ENCODE results near the gene C4BPB. TPM values are rescaled to one million over a fixed set of nuclear protein-coding genes. Genes with fewer than 3 reads are reported as not detected.
A peak's percentile ranks its signal among the peaks of the same experiment; 100 is the strongest.
"Not testable (repeated sequence)": the region's sequence is repeated elsewhere in the genome, so short reads cannot be mapped to it uniquely, and the experiment has no call there.

C4BPB gene, protein sequence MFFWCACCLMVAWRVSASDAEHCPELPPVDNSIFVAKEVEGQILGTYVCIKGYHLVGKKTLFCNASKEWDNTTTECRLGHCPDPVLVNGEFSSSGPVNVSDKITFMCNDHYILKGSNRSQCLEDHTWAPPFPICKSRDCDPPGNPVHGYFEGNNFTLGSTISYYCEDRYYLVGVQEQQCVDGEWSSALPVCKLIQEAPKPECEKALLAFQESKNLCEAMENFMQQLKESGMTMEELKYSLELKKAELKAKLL
- total RNA-seq (2014; rRNA removed; shearing (Covaris generic)): not detected in 2 replicates

DNA sequence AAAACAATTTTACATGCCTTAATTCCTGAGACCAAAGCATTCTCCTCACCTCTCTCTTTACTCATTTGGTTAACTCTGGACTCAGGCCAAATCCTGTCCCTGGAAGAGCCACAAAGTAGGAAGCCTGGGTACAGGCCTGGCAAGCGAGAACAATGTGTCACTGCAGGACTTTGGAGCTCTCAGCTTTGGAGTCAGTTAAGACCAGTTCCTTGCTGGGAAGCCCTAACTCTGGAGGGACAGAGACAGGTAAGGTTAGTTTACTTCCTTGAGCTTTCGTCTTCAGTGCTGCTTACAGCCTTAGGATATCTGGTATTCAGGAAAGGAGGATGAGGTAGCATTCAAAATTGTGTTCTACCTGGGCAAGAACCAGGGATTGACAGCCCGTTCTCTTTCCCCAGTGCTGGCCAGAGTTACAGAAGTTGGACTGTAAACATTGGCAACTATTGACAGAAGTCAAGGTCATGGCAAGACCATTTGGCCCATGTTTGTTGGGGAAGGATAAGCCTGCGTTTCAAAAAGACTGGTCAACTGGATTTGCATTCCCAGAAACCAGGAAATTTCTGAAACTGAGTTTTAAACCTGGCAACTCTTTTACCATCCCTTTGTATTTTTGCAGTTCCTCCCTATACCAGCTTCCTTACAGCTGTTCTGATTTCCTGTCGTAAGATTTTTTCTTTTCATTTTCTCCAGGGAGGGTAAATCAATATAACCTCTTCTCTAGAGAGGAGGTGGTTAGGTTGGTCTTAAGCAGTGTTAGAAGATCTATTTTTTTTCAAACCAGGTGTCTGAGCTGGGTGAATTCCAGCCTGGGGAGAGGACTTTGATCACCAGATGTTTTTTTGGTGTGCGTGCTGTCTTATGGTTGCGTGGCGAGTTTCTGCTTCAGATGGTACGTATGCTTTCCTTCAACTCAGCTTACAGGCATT is at the start of gene C4BPB:
Gene C4BPB (plus strand): TSS at position 160 of the 926 bp plus-strand sequence. CDS start 672 bp downstream, at position 832.
- Histone ChIP-seq H3K9me3 (replicated peaks) (no peaks in the 10 kb centered on the region), H3K27me3 (no peaks in the 10 kb centered on the region), H3K4me1 (0 out of 2 replicates have a peak, but pooled peaks cover 5% of the 10 kb centered on the region), H3K36me3 (no peaks in the 10 kb centered on the region), H3K27ac (no peak within 1 kb of the TSS), H3K4me3 (no peak within 1 kb of the TSS)
- DNase-seq: peak; percentile 17 to 29

DNA sequence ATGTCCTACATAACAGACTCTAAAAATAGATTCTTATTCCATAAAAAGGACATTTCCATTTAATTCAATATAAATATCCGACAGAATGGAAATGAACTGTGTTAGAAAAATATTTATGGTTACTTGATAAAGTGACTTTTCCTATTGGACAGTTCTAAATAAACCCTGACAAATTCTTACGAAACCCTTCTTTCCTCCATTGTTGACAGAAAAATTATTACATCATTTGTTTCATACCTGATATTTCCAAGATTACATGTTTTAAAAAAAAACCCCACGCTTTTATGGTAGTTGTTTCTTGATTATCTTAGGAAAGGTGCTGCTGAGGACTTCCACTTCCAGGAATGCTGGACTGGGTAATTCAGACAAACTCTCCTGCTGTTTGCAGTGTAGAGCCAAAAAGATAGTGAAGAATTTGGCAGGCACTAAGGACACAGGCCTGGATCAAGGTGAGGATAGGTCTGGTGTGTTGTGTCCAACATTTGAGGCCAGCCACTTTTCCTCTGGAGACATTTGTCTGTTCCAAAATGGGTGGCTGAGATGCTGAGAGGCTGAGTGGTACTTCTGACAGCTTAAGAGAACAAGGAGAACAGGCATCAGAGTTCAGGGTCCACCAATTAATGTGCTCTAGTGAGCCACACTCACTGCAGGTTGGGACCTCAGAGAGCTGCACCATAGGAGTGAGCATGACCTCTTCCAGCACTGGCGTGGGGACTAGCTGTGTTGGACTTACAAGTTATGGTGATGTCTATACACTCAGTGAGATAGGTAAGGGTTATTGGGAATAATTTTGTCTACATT is 49.1 kb upstream of the C4BPB start:
- no peak for DNase-seq
- Histone ChIP-seq H3K36me3 (no peaks in the 10 kb centered on the region), H3K27me3 (no peaks in the 10 kb centered on the region), H3K4me1 (no peaks in the 10 kb centered on the region), H3K4me3 (no peak overlapping the region), H3K9me3 (replicated peaks) (no peaks in the 10 kb centered on the region), H3K27ac (no peak overlapping the region)

- no peak for DNase-seq
- Histone ChIP-seq H3K4me1 (no peaks in the 10 kb centered on the region), H3K9me3 (replicated peaks) (no peaks in the 10 kb centered on the region), H3K36me3 (no peaks in the 10 kb centered on the region), H3K27ac (no peak overlapping the region), H3K27me3 (no peaks in the 10 kb centered on the region), H3K4me3 (no peak overlapping the region)
Observed at GRCh38 chr1:207040181-207040533, 48.5 kb upstream of the C4BPB start.

DNA sequence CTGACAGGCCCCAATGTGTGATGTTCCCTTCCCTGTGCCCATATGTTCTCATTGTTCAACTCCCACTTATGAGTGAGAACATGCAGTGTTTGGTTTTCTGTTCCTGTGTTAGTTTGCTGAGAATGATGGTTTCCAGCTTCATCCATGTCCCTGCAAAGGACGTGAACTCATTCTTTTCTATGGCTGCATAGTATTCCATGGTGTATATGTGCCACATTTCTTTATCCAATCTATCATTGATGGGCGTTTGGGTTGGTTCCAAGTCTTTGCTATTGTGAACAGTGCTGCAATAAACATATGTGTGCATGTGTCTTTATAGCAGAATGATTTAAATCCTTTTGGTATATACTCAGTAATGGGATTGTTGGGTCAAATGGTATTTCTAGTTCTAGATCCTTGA is 47.3 kb upstream of the C4BPB start:
- H3K4me1 ChIP-seq; H3K36me3 ChIP-seq; DNase-seq; H3K27ac ChIP-seq; H3K9me3 ChIP-seq (replicated peaks); H3K4me3 ChIP-seq; H3K27me3 ChIP-seq: not testable (repeated sequence)

GRCh38 chr1:207045453-207045852 is 43.2 kb upstream of the C4BPB start:
- Histone ChIP-seq H3K27me3 (no peaks in the 10 kb centered on the region), H3K27ac (no peak overlapping the region), H3K9me3 (replicated peaks) (no peaks in the 10 kb centered on the region), H3K4me1 (no peaks in the 10 kb centered on the region), H3K36me3 (no peaks in the 10 kb centered on the region), H3K4me3 (no peak overlapping the region)
- no peak for DNase-seq

- no peak overlapping the region for H3K4me3 ChIP-seq
- no peaks in the 10 kb centered on the region for H3K36me3 ChIP-seq
- no peak for DNase-seq
- no peaks in the 10 kb centered on the region for H3K4me1 ChIP-seq
- no peaks in the 10 kb centered on the region for H3K9me3 ChIP-seq (replicated peaks)
- H3K27ac ChIP-seq: no peak overlapping the region
- H3K27me3 ChIP-seq: no peaks in the 10 kb centered on the region
Observed at GRCh38 chr1:207047505-207047904, 41.2 kb upstream of the C4BPB start.

DNA sequence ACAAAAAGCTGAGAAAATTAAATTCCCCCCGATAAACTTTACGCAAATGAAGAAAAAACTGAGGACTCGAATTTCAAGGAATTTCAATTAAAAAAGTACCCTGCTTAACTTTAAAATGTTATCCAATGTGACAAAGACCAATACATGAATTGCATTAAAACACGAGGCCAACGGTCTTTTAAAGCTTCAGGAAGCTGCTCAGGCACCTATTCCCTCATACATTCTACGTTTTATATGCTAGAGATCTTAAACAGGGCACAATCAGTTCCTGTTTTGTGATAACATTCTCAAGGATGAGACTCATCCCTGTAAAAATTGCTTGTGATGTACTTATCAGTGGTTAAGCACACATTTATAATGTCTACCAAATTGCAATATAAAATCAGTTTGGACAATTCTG is 40.6 kb upstream of the C4BPB start:
- Histone ChIP-seq H3K4me3 (no peak overlapping the region), H3K9me3 (replicated peaks) (no peaks in the 10 kb centered on the region), H3K36me3 (no peaks in the 10 kb centered on the region), H3K27ac (no peak overlapping the region), H3K4me1 (no peaks in the 10 kb centered on the region), H3K27me3 (no peaks in the 10 kb centered on the region)
- DNase-seq: no peak

DNA sequence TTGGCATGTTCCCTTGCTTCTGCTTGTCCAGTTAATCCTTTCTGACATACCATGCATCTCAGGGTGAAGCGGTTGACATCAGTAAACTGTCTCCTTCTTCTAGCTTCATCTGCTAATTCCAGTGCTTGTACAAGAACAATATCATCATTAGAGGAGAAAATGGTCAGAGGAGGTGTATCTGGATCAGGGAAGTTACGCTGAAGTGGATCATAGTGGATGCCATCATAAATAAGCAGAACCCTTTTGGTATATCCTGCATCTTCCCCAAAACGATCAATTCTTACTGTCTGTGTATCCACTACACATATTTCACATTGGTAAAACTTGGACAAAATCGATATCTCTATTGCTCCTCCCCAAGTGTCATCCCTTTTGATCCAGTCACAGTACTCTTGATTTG is 39.6 kb upstream of the C4BPB start:
- no peaks in the 10 kb centered on the region for H3K27me3 ChIP-seq
- no peaks in the 10 kb centered on the region for H3K9me3 ChIP-seq (replicated peaks)
- no peak overlapping the region for H3K27ac ChIP-seq
- no peak for DNase-seq
- no peaks in the 10 kb centered on the region for H3K36me3 ChIP-seq
- no peaks in the 10 kb centered on the region for H3K4me1 ChIP-seq
- no peak overlapping the region for H3K4me3 ChIP-seq

- no peak for DNase-seq
- H3K36me3 ChIP-seq: no peaks in the 10 kb centered on the region
- no peak overlapping the region for H3K27ac ChIP-seq
- peak overlapping the region; percentile 62 for H3K4me3 ChIP-seq
- H3K27me3 ChIP-seq: no peaks in the 10 kb centered on the region; the same call in 1 of the 2 replicates
- H3K9me3 ChIP-seq (replicated peaks): no peaks in the 10 kb centered on the region
- H3K4me1 ChIP-seq: no peaks in the 10 kb centered on the region
Observed at GRCh38 chr1:207049514-207049913, 39.1 kb upstream of the C4BPB start.

GRCh38 chr1:207049974-207050391 is 38.7 kb upstream of the C4BPB start:
- Histone ChIP-seq H3K4me3 (peak overlapping the region; percentile 62), H3K9me3 (replicated peaks) (no peaks in the 10 kb centered on the region)

DNA sequence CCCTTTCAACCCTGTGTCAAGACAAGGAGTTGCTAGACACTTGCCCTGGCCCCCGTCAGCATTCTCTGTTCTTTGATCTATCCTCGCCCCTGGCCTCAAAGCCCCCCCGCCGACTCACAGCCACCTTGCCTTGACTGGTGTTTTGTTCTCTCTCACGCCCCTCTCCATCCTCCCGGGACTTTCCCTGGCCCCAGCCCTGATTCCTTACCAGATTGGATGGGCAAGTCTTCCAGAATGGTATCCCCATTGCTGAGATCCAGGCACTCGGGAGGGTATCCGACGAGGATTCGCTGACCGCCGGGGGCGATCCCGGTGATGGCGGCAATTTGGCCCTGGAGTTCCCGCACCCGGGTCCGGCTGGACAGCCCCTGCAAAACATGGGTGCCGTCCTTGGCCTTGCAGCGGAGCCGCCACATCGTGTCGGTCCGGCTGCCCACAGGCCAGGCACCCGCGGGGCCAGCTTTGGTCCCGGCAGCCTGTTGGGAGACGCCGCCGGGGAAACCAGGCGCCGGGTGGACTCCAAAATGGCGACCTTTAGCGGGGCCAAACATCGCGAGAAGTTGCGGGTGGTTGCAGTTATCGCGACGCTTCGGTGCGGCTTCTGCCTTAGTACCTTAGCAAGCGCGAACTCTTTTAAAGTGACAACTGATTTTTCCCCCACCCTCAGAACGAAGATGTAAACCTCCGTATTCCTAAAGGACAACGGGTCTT is 38.0 kb upstream of the C4BPB start:
- H3K4me1 ChIP-seq: no peaks in the 10 kb centered on the region
- peak overlapping the region; percentile 62 for H3K4me3 ChIP-seq
- H3K27me3 ChIP-seq: no peaks in the 10 kb centered on the region; the same call in 1 of the 2 replicates
- no peaks in the 10 kb centered on the region for H3K36me3 ChIP-seq
- peak overlapping the region; percentile 47 for H3K27ac ChIP-seq
- peak; percentile 60 to 65 for DNase-seq
- H3K9me3 ChIP-seq (replicated peaks): no peaks in the 10 kb centered on the region

More at GRCh38 chr1:207049974-207050391, 38.7 kb upstream of the C4BPB start:
- DNase-seq: peak in 1 of 2 experiments; percentile 28
- H3K27me3 ChIP-seq: no peaks in the 10 kb centered on the region; the same call in 1 of the 2 replicates
- no peaks in the 10 kb centered on the region for H3K4me1 ChIP-seq
- no peak overlapping the region; the same call in 1 of the 2 replicates for H3K27ac ChIP-seq
- no peaks in the 10 kb centered on the region for H3K36me3 ChIP-seq

DNA sequence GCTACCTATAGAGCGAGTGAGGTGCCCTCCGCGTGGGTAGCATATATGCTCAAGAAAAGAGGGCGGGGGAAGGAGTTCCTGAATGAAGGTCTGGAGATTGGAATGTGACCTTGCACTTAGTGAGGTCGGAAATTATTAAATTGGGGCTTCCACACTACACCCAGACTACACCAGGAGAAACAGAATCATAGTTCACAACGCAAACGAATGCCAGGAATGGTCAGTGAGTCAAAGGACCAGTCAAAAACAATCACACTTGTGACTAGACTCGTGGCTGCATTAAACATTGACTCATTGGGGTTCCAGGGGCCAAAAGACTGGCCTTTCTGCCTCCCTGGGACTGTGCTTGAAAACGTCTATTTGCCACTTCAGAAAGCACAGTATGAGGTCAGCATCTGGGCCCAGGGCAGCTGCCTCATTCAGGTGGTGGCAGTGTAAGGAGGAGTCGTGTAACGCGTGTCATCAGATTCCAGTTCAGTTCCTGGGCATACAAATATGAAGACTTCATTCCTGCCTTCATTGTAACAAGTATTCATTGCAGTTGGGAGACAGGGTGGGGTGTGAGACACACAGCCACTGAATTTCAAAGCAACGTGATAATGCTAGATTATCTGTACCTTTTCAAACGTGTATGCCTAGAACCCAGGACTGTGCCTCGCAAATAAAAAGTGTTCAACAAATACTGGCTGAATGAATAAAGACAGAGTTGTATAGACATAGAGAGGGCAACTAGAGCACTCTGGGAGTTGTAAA is 37.3 kb upstream of the C4BPB start, which contains the start of gene YOD1:
Gene YOD1 (minus strand): TSS at position 18 of the 753 bp plus-strand sequence. CDS start 178 bp downstream, outside the sequence.
- Histone ChIP-seq H3K27ac (peak within 1 kb of the TSS; percentile 47), H3K4me3 (peak within 1 kb of the TSS; percentile 62), H3K9me3 (replicated peaks) (no peaks in the 10 kb centered on the region), H3K27me3 (no peaks in the 10 kb centered on the region; the same call in 1 of the 2 replicates), H3K36me3 (no peaks in the 10 kb centered on the region), H3K4me1 (no peaks in the 10 kb centered on the region)
- DNase-seq: no peak

GRCh38 chr1:207052911-207053769 is 35.5 kb upstream of the C4BPB start, which contains the start of gene PFKFB2:
Gene PFKFB2, plus strand, starts transcription at chr1:207053275. Its CDS starts 1,443 bp downstream, at chr1:207054718.
- H3K9me3 ChIP-seq (replicated peaks): no peaks in the 10 kb centered on the region
- H3K4me3 ChIP-seq: peak within 1 kb of the TSS; percentile 53
- H3K4me1 ChIP-seq: no peaks in the 10 kb centered on the region
- no peaks in the 10 kb centered on the region; the same call in none of the 2 replicates for H3K27me3 ChIP-seq
- no peaks in the 10 kb centered on the region for H3K36me3 ChIP-seq
- peak; percentile 43 to 61 for DNase-seq
- H3K27ac ChIP-seq: no peak within 1 kb of the TSS
